ENCODE results near the gene CLASP1. TPM values are rescaled to one million over a fixed set of nuclear protein-coding genes. Genes with fewer than 3 reads are reported as not detected.

The CLASP1 gene
- total RNA-seq, 1 experiment from 2014 or later, result 45.9 TPM

- Histone ChIP-seq H3K9me3 (ENCODE audit: control insufficient read depth, low read depth, low read length) (no peaks in the 10 kb centered on the region), H3K18ac (ENCODE audit: insufficient read length, low read depth, low read length) (no peak overlapping the region), H2BK20ac (ENCODE audit: low read depth, low read length, poor library complexity, severe bottlenecking) (no peak overlapping the region), H3K4ac (ENCODE audit: low read depth, low read length) (no peak overlapping the region), H3K23ac (ENCODE audit: insufficient read length, low read depth, low read length) (no peak overlapping the region), H2BK15ac (ENCODE audit: low read depth, low read length) (no peak overlapping the region), H2BK5ac (ENCODE audit: insufficient read length, low read length) (no peak overlapping the region), H3K79me1 (ENCODE audit: insufficient read depth, low read depth, low read length, poor library complexity, severe bottlenecking) (no peaks in the 10 kb centered on the region), H3K23me2 (ENCODE audit: insufficient read length, low read depth, low read length, poor library complexity, severe bottlenecking) (no peaks in the 10 kb centered on the region), H3K27me3 (ENCODE audit: insufficient read depth, low read length) (no peaks in the 10 kb centered on the region), H3K27ac (ENCODE audit: insufficient read length, low read depth, low read length) (no peak overlapping the region), H2BK120ac (ENCODE audit: low read depth, low read length, poor library complexity, severe bottlenecking) (no peak overlapping the region), H4K91ac (ENCODE audit: insufficient read length, low read depth, low read length) (no peak overlapping the region), H2AK5ac (ENCODE audit: insufficient read length, low read length) (no peak overlapping the region), H4K8ac (replicated peaks; ENCODE audit: insufficient read length, low read depth, low read length) (no peak overlapping the region), H3K14ac (ENCODE audit: insufficient read depth, low read length) (no peak overlapping the region), H4K5ac (ENCODE audit: insufficient read length, low read depth, low read length) (no peak overlapping the region), H2AFZ (ENCODE audit: low read length) (no peak overlapping the region), H3T11ph (ENCODE audit: low read length) (no peak overlapping the region), H2BK12ac (ENCODE audit: insufficient read length, low read depth, low read length) (no peak overlapping the region), H4K20me1 (ENCODE audit: control insufficient read depth, insufficient read depth, insufficient read length) (no peaks in the 10 kb centered on the region), H3K4me1 (ENCODE audit: insufficient read depth, low read length) (no peaks in the 10 kb centered on the region), H3K9ac (ENCODE audit: extremely low read depth, insufficient read length, low read length) (no peak overlapping the region), H3K4me2 (ENCODE audit: insufficient read depth, insufficient read length, low read length) (no peak overlapping the region), H3K79me2 (ENCODE audit: insufficient read depth, low read length) (0 out of 2 replicates have a peak, but pooled peaks cover 2% of the 10 kb centered on the region), H3K56ac (ENCODE audit: insufficient read length, low read depth, low read length) (no peak overlapping the region)
- WGBS (ENCODE audit: extremely low coverage, insufficient read length, low lambda C conversion rate), result no CpG with 5 or more reads among the region's 2 CpGs
- Mint-ChIP-seq H3K9me3 (peaks cover 8 to 9% of the 10 kb centered on the region in 2 experiments), H3K27ac (no peak overlapping the region), H3K27me3 (ENCODE audit: low read depth) (no peaks in the 10 kb centered on the region), H3K36me3 (ENCODE audit: insufficient read depth in 1 of 3, low read depth in 3 of 3) (peaks cover 34 to 51% (median 47%) of the 10 kb centered on the region in 3 experiments), H3K4me1 (peaks cover 4 to 6% of the 10 kb centered on the region in 2 experiments; a peak in 1 of 4 replicates), H3K4me3 (no peak overlapping the region)
- no peak for TF ChIP-seq CTCF (conservative IDR thresholded peaks at IDR 0.05)
- no peak for DNase-seq
Measured at GRCh38 chr2:121501554-121501953, 147.7 kb downstream of the CLASP1 start.

Data from H9 (cell line).